HG03196 (cell line): ENCODE results near the gene GNAL.

Experiments
- ATAC-seq: cut with Tn5 transposase; IDR thresholded peaks from one replicate; pipeline ENCODE4 v1.9.1; 2021; ENCODE audit not compliant: unreplicated experiment

GNAL gene

DNA sequence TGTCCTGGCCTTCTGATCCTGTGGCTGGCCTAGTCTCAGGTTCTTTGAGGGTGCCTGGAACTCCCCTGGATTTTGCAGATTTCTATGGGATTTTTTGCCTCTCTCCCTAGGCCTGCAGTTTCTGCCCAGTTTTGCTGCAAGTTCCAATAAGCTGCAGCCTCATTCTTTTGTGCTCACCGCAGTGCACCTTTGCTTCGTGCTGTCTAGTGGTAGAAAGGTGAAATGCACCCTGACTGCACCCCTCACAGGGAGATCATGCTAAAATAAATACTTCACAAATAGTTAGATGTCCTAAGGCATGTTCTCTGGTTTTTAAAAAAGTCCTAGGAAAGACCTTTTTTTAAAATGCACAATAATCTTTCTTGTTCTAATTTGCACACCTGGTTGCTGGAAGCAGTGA lies 72.5 kb downstream of the GNAL start:
- no peak for ATAC-seq

DNA sequence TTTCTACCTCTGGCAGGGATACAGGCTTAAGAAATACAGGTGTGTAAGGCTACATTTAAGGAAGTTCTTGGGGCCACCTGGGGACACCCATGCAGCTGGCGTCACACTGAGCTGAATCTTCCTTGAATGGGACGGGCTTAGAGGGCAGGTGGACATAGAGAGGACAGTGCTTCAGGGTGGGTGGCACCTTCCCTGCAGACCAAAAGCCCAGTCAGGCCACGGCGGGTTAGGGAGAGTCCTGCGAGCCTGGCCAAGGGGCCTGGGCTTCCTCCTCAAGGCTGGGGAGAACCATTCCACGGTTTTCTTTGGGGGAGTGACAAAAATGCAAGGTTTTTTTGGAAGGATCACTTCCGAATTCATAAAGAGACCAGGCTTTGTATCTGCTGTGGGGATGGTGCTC lies 73.4 kb downstream of the GNAL start:
- ATAC-seq = no peak

DNA sequence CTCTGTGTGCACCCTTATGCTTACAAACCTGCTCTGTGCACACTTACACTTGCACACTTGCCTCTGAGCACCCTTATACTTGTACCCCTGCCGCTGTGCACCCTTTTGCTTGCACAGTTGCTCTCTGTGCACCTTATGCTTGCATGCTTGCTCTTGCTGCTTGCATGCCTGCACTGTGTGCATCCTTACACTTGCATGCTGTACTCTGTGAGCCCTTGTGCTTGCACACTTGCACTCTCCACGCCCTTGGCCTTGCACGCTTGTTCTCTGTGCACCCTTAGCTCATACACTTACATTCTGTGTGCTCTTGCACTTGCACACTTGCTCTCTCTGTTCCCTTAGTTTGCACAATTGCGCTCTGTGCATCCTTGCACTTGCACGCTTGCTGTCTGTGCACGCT lies 78.3 kb downstream of the GNAL start:
- no peak for ATAC-seq

DNA sequence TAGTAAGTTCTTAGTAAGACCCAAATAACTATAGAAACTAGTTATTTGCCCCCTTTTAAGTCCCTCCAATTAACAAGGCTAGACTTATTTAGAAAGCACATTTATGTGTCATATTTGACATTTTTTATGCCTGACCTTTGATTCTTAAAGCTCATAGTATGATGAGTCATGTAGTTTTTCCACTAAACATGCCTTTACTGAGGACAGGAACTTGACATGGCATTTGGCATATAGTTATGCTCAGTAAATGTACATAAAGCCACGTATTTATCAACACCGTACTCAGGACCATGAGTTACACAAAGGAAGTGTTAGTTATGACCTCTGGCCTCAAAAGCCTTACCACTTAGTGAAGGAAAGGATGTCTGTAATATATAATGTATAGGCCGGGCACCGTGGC lies 78.9 kb downstream of the GNAL start:
- no peak for ATAC-seq

DNA sequence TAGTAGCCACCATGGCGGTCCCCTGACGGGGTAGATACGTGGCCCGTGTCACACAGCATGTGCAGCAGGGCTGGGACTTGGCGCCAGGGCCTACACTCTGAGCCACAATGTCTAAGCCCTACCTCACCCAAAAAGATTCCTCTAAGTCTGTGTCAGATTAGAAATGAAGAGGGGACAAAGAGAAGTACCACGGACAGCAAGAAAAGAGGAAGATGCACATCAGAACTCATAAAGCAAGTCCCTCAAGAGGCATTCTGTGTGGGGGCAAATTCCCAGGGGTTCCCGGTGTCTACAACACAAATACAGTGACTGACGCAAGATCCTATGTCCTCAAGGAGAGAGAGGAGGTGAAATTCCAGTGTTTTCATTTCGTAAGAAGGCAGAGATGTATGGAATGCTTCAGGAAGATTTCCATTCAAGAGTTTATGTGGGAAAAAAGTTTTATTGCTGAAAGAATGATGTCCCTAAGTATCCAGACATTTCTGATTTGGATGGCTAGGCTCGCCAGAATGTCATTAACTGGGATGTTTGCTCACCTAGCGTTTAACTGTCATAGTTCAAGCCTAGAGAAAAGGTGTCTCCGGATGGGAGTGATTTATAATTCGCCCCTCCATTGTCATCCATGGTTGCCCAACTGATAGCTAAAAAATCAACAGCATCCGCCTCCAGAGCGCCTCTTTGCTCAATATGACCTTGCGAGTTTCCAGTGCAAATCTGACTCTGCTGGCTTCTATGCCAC lies 86.5 kb downstream of the GNAL start:
- no peak for ATAC-seq

DNA sequence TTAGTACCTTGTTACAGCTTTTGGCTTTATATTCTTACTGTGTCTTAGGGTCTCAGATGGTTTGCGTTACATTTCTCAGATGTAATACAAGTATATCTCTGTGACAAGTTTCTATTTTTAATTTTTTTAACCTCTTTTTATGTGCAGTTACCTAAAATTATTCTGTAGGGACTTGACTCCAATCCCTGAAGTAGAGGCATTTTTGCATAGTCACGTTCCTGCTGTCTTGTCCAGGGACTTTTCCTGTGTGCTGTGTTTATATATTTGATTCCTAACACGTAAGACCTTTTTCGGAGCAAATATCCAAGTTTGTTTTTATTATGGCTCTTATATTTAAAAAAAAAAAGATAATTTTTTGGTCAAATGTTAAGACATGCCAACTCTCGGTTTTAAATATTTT lies 91.0 kb downstream of the GNAL start:
- no peak for ATAC-seq

DNA sequence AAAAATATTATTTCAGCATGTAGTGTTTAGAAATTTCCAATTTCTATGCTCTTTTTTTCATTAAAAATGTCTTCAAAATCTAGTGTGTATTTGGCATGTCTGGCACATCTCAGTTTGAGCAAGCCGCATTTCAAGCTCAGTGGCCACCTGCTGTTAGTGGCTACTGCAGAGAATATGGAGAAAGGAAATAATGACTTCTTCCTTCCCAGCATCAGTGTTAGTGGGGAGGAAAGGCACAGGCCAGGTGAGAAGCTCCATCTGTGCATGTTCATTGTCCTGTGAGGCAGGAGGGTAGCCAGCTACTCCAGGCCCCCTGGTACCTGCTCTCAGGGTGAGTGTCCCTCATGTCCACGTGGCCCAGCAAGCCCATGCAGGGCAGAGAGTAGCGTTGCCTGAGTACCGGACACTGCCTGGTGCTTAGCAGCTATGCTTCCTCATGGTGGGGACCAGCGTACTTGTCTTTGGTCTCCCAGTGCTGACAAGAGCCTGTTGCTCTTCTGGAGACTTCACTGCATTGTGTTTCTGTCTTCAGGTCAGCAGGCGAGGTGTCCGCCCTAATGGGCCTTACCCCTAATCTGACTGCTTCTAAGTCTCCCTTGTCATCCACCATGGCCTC lies 94.8 kb downstream of the GNAL start:
- ATAC-seq = no peak

DNA sequence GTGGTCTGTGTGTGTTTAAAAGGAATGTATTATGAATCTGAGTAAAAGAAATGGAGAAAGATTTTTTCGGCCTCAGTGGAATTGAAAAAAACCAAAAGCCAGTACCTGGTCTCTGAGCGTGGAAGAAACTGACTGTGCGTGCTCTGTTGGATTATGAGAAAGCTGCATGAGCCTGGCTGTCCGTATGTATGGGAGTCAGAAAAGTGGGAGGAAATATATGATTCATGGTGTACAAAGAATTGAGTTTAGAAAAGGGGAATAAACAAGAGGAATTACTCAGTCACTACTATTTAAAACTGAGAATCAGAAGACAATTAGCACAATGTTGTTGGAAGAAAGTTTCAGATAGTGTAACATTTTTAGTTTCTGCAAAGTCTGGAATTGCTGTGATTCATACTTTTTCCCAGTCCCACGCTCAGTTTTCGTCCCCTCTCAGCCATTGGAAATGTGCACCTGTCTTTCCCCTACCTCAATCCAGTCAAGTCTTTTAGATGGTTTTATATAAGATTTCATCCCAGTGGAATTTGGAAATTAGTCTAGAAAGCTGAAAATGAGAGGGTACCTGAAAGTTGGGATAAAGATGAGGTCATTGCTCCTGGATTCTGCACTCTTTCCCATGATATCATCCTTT lies 95.7 kb downstream of the GNAL start:
- ATAC-seq = no peak

DNA sequence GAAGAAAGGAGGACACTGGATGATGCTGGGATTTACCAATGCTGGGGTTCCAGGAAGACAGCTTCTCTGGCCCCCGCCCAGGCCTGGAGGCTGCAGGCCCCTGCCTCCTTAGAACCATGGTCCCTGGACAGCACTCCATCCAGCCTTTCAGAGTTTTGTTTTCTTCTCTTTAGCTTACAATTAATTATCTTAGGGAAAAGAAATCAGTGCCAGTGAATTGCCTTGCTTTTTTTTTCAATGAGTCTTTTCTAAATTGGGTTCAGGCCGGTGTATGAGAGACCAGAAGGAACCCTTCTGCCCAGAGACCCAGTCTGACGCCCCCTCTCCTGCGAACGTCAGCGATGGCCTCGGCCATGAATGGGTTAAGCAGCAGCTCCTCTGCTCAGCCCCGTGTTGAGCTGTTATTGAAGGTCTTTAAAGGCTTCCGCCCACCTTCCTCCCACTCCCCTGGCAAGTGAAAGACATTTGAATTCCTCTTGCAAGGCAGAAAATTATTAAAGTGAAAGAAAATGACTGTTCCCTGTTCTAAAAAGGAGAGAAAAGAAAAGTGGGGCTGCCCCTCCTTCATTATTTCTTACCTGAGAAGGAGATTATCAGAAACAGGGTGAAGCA lies 96.5 kb downstream of the GNAL start:
- no peak for ATAC-seq

DNA sequence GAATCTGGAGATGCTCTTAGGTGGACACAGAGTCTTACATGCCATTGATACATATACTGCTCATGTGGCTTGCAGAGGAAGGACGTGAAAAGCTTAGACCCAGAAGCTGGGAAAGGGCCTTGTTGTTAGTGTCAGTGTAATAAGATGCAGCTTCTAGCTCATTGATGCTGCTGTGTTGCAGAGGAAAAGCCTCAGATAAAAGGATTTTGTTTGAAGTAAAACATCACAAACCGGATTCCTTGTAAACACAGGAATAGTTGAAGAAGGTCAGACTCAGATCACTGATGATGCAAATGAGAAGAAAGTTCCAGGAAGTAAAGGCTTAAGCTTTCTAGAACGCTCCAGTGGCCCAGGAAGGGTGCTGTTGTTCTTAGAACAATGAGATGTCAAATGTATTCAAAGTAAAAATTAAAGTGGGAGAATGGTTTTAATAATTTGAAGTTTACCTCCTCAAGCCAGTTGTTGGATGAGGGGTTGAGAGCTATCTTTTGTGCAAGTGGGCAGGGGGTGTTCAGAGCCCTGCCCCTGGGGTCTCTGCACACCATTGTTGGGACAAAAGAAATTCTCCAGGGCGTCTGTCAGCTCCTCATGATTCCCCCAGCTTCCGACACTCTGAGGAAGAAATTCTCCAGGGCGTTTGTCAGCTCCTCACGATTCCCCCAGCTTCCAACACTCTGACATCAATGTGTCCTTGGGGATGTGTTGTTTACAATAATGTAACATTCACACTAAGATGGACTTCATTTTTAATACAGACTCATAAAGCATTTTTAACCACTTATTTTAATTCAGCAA lies 100.8 kb downstream of the GNAL start:
- no peak for ATAC-seq

DNA sequence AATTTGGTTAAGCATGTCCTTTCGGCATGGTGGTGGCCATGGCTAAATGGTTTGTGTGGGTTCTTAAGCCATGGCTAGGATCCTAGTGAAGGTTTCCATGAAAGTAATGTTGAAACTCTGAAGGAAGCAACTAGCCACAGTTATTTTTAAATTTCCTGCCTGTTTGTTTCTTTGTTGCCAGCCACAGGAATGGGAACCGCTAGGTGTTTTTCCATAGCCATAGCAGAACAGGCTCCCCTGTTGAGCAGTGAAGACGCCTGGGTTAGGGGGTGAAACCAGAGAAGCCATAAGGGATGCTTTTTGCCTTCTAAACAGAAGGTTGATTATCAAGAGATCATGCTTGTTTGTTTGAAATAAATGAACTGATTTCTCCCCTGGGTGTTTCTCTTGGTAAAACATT lies 102.1 kb downstream of the GNAL start:
- no peak for ATAC-seq

DNA sequence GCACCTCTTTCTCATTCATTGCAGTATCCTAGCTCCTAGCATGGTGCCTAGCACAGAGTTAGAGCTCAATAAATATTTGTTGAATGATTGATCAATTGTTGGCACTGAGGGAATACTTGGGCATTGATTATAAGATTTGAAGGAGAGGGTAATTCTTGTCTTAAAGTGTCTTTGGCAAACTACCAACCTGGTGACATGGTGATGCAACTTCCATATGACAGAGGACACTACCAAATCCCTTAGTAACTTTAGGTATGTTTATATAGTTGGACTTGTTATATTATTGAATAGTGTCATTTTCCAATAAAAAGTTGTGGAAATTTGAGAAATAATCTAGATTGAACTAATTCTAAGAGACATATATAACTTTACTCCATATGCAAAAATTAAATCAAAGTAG lies 103.6 kb downstream of the GNAL start:
- no peak for ATAC-seq

DNA sequence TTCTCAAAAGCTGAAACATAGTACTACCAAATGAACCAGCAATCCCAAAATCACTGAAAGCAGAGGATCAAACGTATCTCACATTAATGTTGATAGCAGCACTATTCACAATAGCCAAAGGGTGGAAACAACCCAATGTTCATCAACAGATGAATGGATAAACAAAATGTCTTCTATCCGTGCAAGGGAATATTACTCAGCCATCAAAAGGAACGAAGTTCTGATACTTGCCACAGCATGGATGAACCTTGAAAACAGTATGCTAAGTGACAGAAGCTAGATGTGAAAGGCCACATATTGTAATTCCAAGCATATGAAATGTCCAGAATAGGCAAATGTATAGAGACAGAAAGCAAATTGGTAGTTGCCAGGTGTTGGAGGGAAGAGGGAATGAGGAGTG lies 105.1 kb downstream of the GNAL start:
- no peak for ATAC-seq

DNA sequence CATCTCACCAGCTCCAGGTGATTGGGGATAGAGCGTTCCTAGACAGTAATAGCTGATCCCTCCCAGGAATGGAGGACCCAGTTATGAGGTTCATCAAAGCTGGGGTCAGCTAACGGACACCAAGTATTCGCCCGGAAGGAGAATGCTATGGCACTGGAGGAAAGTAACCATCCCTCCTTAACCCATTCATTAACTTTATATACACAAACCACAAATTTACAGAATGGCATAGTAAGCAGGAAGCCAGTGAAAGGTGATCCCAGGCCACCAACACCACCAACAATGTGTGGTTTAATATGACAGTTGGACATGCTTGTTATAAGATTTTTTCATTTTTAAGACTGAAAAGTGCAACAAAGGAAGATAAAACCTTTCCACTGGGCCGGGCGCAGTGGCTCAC lies 106.9 kb downstream of the GNAL start:
- ATAC-seq = no peak

DNA sequence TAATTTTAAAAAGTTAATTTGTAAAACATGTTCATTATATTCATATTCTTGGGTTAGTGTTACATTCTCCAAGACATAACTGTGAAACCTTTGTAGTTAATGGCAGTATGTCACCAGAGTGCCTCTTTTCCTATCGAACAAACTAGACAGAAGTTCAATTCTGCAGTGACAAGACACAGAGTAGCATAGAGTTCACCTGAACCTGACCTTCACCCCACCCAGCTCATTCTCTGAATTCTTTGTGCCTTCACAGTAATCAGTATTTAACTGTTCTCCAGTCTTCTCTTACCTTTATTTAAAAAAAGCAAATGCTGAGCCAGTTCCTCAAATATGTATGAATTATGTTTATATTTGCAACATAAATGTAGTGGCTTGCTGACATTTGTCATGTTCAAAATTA lies 109.2 kb downstream of the GNAL start:
- no peak for ATAC-seq

DNA sequence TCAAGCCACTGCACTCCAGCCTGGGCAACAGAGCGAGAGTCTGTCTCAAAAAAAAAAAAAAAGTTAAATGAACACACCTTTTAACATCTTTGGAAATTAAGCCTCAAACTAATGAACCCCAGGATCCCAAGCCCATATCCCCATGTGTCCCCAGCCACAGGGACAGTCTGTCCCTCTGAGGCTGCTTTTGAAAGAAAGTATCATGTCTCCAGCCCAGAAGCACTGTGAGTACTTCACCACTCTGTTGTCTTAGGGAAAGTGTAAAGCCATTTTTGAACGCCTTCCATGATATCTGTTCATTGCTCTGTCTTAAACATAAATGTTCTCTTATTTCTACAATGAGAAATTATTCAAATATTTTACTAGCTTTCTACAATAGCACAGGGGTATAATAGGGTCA lies 110.0 kb downstream of the GNAL start:
- no peak for ATAC-seq

DNA sequence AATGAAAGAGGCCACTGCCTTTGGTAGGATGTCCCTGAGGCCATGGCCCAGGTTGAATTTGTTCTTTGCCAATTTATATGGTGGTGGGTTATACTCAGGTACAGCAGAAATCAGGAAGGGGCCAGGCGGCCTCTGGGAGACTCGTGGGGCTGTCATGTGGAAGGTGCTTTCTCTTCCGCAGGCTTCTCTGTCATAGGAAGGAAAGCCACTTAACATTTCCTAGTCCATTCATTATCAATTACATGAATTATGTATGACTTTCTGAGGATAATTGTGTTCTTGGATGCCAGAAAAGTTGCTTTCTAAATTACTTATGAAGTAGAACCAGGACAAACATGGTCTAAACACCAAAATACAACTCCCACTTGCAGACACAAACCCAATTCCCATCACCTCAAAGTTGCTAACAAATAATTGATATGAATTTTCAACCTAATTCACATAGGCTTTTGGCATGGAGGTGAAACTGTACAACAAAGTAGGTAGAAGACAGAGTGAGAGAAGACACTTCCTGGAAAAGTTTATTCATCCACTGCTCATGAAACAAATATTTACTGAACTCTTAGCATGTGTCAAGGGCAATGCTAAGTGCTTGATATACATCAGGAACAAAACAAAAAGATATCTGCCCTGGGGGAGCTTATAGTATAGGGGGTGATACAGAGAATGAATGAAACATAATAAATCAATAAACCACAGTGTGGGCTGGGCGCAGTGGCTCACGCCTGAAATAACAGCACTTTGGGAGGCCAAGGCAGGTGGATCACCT lies 111.7 kb downstream of the GNAL start:
- ATAC-seq = no peak

DNA sequence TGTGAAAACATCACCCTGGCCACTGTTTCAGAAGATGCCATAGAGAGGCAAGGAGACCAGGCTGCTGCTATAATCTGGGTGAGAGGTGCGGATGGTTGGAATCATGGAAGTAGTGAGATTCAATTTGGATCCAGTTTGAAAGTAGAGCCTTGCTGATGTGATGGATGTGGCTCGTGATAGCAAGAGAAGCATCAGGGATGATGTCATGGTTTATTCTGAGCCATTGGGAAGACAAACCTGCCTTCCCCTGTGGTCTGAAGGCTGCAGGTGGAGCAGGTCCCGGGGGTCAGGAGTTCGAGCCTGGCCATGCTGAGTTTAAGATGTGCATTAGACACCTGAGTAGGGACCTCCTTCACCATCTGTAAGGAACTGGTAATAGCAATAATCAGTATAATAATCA lies 112.5 kb downstream of the GNAL start:
- no peak for ATAC-seq

DNA sequence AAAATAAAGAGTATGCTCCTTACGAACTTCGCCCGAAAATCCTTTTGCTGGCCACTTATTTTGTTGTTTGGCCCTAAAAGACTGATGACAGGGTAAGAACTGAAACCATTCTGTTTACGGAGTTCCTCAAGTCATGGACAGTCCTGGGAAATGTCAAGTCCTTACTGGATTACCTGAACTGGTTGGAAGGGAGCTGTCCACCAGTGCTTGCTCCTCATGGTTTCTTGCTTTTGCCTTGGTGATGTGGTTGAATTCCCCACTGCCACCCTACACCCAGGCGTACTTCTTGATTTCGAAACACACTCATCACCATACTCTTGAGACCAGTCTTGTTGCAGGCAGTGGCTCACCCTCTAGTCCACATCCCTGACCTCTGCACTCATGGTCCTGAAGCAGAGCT lies 113.1 kb downstream of the GNAL start:
- ATAC-seq = no peak

DNA sequence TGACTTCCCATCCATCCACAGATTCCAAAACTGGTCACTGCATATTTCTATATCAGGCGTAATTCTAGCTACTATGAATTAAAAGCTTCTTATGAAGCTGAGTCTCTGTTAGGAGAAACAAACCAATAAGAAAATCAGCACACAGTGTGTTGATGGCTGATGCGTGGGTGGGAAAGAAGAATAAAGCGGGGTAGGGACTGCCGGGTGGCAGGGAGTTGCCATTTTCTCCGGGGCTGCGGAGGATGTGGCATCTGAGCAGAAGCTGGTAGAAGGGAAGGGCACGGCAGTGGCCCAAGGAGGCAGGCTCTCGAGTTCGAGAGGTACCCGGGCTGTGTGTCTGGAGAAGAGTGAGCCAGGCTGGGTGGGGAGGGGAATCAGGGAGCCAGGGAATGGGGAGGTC lies 113.5 kb downstream of the GNAL start:
- ATAC-seq = no peak

DNA sequence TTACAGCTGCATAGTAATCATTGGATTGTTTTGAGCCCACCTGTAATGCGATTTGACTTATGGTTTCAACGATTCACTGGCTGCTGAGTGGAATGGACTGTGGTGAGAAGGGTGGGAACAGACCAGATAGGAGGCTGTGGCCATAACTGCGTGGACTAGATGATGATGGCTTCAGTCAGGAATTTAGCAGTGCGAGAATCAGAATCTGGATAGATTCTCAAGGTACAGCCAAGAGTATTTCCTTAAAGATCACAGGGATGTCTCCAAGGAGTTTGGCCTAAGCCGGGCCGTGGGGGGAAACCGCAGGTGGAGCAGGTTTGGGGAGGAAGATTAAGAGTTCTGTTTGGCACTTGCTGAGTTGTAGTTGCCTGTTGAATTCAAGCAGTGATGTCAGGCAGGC lies 118.2 kb downstream of the GNAL start:
- no peak for ATAC-seq
